ENCODE results near the gene SPEN.
"Not testable (repeated sequence)": the region's sequence is repeated elsewhere in the genome, so short reads cannot be mapped to it uniquely, and the experiment has no call there.

The SPEN gene

GRCh38 chr1:15847100-15847892, at the start of gene SPEN:
SPEN (plus strand) TSS chr1:15847707; CDS start chr1:15848068, 361 bp downstream.
- peak; percentile 80 for DNase-seq (ENCODE audit: low spot score)

GRCh38 chr1:15799004-15799867, 48.3 kb upstream of the SPEN start:
- DNase-seq (ENCODE audit: low spot score): no peak

- DNase-seq (ENCODE audit: low spot score): peak; percentile 73
These were observed 47.3 kb upstream of the SPEN start for GRCh38 chr1:15799928-15800835.

- no peak for DNase-seq (ENCODE audit: low spot score)
These were observed 45.1 kb upstream of the SPEN start for GRCh38 chr1:15802234-15802965.

- DNase-seq (ENCODE audit: low spot score): no peak
These were observed 44.1 kb upstream of the SPEN start for GRCh38 chr1:15803380-15803779.

- DNase-seq (ENCODE audit: low spot score): no peak
These were observed 43.4 kb upstream of the SPEN start for GRCh38 chr1:15804060-15804459.

GRCh38 chr1:15807121-15807520, 40.4 kb upstream of the SPEN start:
- no peak for DNase-seq (ENCODE audit: low spot score)

GRCh38 chr1:15807549-15807948, 40.0 kb upstream of the SPEN start, which contains the start of gene UQCRHL:
UQCRHL (minus strand) TSS chr1:15807649; CDS start chr1:15807649, 0 bp downstream.
- not testable (repeated sequence) for DNase-seq (ENCODE audit: low spot score)

GRCh38 chr1:15808955-15809354, 38.6 kb upstream of the SPEN start:
- DNase-seq (ENCODE audit: low spot score): no peak

GRCh38 chr1:15810073-15810472, 37.4 kb upstream of the SPEN start:
- DNase-seq (ENCODE audit: low spot score): no peak

GRCh38 chr1:15816674-15817073, 30.8 kb upstream of the SPEN start:
- no peak for DNase-seq (ENCODE audit: low spot score)

GRCh38 chr1:15820478-15820877, 27.0 kb upstream of the SPEN start:
- no peak for DNase-seq (ENCODE audit: low spot score)

GRCh38 chr1:15825800-15826199, 21.7 kb upstream of the SPEN start:
- DNase-seq (ENCODE audit: low spot score): no peak

GRCh38 chr1:15826810-15827507, 20.5 kb upstream of the SPEN start:
- DNase-seq (ENCODE audit: low spot score): no peak

- not testable (repeated sequence) for DNase-seq (ENCODE audit: low spot score)
These were observed 19.9 kb upstream of the SPEN start for GRCh38 chr1:15827567-15827966.

- DNase-seq (ENCODE audit: low spot score): not testable (repeated sequence)
These were observed 18.6 kb upstream of the SPEN start for GRCh38 chr1:15828931-15829330.

GRCh38 chr1:15830258-15830657, 17.2 kb upstream of the SPEN start:
- DNase-seq (ENCODE audit: low spot score): no peak

- no peak for DNase-seq (ENCODE audit: low spot score)
These were observed 14.3 kb upstream of the SPEN start for GRCh38 chr1:15833069-15833679.

- no peak for DNase-seq (ENCODE audit: low spot score)
These were observed 13.6 kb upstream of the SPEN start for GRCh38 chr1:15833842-15834405.
